T-helper 2 cell treated with Interferon-gamma antibody and Interleukin-4, amounts not matched to agents 100 ng/mL and 5 ng/mL, for 36 hours (primary cell): Measurements from ENCODE around the gene VPS51. TPM values are rescaled to one million over a fixed set of nuclear protein-coding genes. Genes with fewer than 3 reads are reported as not detected.
"Not testable (repeated sequence)": the region's sequence is repeated elsewhere in the genome, so short reads cannot be mapped to it uniquely, and the experiment has no call there.

Experiments used
- intact Hi-C: fragments of 100-400 bp; cut with micrococcal nuclease; formaldehyde crosslinking; loops from one replicate; pipeline ENCODE4 v1.15.1; 2023
- total RNA-seq: library from RNA; stranded (reverse); gene quantifications from 2 replicates; pipeline ENCODE4 v1.2.3, GENCODE V29; 2022

VPS51 gene
- total RNA-seq, 1 donor from 2014 or later: 139 TPM

GRCh38 chr11:65118097-65118837 lies 22.3 kb downstream of the VPS51 start:
- intact Hi-C loops: no loop called here

GRCh38 chr11:65118891-65119669 lies 23.1 kb downstream of the VPS51 start:
- intact Hi-C loops: not testable (repeated sequence)

DNA sequence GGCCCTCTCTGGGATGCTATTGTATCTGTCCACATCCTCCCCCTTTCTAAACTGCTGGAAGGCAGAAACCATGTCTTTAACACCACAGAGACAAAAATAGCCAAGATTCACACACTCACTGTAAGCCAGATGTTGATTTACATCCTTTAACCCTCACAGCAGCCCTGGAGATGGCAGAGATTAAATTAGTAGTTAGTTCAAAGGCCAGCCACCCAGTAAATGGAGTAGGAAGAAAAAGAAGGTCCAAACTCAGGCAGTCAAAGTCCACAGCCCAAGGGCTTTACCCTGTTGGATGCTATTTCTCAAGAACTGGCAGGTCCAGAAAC lies 23.6 kb downstream of the VPS51 start:
- intact Hi-C loops: no loop called here

DNA sequence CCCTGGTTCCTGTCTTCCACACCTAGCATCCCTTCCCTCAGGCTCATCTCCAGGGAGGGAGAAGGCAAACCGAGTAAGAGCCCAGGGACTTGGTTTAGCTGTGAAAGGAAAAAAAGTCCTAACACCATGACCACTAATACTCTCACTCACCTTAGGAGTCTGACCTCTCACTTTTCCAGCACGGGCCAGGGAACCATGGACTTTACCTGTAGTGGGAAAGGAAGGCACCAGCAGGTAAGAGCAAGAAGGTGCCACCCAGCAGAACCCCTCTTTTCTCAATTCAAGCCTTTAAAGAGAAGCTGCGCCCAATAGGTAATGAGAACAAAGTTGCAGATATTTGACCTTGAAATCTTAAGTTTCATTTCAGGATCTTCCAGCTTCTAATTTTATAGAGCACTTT lies 24.8 kb downstream of the VPS51 start:
- intact Hi-C loops: no loop called here

DNA sequence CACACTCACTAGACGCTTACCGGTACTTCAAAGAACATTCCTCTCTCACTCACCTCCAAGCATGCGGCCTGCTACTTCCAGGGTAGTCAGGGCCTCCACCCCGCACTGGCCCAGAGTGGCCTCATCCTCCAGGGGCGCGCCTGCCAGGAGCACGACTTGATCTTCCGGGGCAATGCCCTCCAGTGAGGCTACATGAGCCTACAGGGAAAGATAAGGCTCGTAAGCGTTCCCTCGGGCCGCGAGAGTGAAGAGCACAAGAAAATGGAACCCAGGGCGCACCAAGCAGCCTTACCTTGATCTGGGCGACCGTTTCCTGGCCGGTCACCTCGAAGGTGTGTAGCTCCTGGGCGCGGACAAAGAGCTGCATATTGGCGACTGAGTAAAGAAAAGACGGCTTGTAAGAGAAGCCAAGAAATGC lies 25.4 kb downstream of the VPS51 start:
- intact Hi-C loops: no loop called here

DNA sequence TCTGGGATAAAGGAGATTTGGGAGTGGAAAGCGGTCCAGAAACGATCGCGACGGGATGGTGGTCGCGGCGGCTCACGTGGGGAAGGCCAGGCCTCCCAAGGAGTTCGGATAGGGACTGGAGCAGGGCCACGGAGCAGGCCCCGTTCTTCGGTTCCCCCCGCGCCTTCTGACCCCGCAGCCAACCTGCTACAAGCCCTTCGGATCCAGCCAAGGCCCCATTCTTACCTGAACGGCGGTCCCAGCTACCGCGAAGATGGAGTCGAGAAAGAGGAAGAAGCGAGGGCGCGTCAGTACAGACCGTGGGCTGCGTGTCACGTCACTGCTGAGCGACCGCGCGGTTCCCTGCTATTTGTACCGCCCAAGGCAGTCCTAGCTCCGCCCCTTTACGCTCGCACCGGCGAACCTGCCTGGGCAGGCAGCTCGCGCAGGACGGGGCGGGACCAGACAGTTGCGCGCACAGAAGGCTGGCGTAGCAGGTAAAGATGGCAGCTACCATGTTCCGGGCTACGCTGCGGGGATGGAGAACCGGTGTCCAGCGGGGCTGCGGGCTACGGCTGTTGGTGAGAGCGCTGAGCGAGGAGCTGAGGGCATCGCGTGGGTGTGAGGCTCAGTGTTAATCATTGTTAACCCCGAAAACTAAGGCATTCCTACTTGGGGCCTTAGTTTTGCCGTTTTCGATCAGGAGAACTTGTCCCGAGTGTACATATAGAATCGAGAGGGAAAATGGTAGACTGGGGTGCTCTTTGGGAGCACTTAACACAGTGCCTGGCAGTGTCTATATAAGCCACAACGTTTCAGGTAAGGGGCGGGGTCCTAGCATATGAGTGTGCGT lies 26.1 kb downstream of the VPS51 start, which contains the start of the genes FAU and MRPL49:
Gene FAU, minus strand, starts transcription at position 270 of the 832 bp plus-strand sequence. CDS start 321 bp downstream, outside the sequence.
Gene MRPL49, plus strand, starts transcription at position 457 of the 832 bp plus-strand sequence. Its CDS starts 26 bp downstream, at position 483.
- intact Hi-C loops: loop anchor here (1.0 kb wide), 2 partner anchors 12 to 38 kb away; partner anchors contain the start of genes CDCA5, SYVN1 and ZFPL1

DNA sequence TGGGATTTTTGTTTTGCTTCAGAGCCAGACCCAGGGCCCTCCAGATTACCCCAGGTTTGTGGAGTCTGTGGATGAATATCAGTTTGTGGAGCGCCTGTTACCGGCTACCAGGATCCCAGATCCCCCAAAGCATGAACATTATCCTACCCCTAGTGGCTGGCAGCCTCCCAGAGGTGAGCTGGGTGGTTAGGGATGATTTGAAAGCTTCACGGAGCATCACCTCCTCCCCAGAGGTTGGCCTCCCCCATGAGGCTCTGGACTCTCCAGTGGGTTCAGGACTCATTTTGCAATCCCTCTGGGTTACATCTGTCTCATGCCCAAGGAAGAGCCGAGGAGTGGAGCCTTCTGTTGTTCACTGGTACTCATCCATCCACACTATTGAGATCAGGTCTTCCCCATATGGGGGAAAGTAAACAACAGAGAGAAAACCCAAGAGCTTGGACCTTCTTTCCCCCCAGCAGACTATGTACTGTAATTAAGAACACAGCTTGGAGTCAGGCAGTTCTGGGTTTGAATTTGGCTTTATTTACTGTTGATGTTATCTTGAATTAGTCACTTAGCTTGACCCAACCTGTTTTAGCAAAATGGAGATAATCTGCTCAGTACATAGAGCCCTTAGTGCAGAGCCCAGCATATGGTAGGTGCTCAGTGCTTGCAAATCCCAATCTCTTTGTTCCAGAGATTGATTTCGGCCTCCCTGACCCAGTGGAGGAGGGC lies 28.6 kb downstream of the VPS51 start:
- intact Hi-C loops: no loop called here

GRCh38 chr11:65125197-65126056 lies 29.4 kb downstream of the VPS51 start:
- intact Hi-C loops: no loop called here

GRCh38 chr11:65126624-65127274 lies 30.7 kb downstream of the VPS51 start:
- intact Hi-C loops: no loop called here

DNA sequence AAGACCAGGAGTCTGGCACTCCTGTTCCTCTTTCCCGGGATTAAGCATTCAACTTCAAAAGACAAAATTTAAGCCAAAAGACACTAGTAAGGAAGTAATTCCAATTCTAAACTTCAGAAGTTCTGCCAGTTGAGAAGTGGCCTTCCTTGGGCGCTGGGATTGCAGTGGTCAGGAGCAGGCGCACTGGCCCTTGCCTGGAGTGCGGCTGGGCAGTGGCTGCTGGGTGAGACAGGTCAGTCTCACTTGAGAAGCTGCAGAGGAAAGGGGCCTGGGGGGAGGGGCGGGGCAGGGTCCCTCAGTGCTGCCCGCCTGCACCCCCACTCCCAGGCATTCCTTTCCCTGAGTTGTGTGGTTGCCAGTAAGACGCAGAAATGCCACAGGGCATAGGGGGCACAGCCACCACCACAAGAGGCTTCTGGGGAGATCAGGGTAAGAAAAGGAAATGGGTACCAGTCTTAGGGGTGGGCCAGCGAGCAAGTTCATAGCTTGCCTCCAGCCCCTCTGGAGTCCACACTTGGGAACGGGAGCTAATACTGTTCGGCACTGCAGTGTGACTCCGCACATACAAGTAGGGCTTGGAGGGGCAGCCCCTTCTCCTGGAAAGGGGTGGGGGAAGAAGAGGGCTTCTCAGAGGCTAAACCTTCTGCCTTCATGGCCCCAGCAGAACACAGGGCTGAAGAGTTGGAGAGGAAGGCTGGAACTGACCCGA lies 31.6 kb downstream of the VPS51 start:
- intact Hi-C loops: no loop called here

DNA sequence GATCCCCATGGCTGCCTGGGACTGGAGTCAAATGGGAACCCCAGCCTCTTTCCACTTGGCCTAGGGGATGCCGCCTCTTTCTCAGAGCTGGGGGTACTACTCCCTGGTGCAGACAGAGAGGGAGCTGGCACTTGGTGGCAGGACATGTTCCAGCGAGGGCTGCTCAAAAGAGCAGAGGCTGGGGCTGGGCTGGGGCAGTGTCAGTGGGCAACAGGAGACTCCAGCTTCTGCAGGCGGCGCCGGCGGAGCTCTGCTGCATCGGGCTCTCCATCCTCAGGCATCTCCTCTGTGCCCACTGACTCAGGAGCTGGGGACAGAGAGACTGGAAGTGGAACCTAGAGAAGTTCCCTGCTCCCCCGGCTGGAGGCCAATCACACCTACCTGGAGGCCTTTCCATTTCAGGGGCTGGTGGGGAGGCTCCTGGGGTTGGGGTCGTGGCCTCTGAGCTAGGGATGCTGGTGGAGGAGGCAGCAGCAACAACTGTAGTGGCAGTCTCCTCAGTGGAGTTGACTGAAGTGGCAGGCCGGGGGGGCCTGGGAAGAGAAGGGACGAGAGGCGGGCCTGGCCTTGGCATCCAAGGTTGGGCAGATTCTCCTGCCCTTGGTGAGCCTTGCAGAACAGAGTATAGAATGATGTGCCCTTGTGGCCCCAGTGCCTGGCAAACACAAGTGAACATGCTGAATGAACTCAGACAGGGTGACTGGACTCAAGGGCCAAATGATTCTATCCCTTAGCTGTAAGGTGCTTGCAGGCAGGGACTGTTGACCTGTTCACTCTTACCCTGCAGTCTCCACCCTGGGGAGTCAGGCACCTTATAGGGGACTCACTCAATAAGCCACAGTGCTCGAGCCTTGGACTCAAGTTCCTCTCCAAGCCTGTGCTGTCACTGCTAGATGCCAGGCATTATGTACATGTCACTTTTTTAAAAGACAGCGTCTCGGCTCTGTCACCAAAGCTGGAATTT lies 32.5 kb downstream of the VPS51 start:
- intact Hi-C loops: no loop called here

- intact Hi-C loops: no loop called here
These were observed 33.8 kb downstream of the VPS51 start for GRCh38 chr11:65129649-65130441.

- intact Hi-C loops: no loop called here
These were observed 34.8 kb downstream of the VPS51 start for GRCh38 chr11:65130631-65131416.

- intact Hi-C loops: no loop called here
These were observed 35.4 kb downstream of the VPS51 start for GRCh38 chr11:65131417-65131776.

- intact Hi-C loops: no loop called here
These were observed 35.9 kb downstream of the VPS51 start for GRCh38 chr11:65131895-65132237.
